Liver (tissue), 9 donors: Measurements from ENCODE around the gene SYNGR1. TPM values are rescaled to one million over a fixed set of nuclear protein-coding genes. Genes with fewer than 3 reads are reported as not detected.

ENCODE experiments used
- DNase-seq: peaks from one replicate; pipeline ENCODE4 v3.0.0-alpha.2; 2017; ENCODE audit warnings: low spot score
- H3K27ac ChIP-seq, 2 donors: one replicate each; pipeline ENCODE4 v1.7.0; 2013; ENCODE audit warnings: inconsistent platforms in 2 of 2, low read length in 2 of 2, control low read depth in 1 of 2, low read depth in 1 of 2, mild to moderate bottlenecking in 1 of 2
- H3K27me3 ChIP-seq, 4 donors: one replicate each; pipeline versions ENCODE4 v1.6.1 to v1.7.0; 2013; ENCODE audit warnings: low read length in 3 of 4, inconsistent platforms in 1 of 4, mild to moderate bottlenecking in 1 of 4, moderate library complexity in 1 of 4; ENCODE audit not compliant: control insufficient read depth in 4 of 4, insufficient read depth in 4 of 4
- H3K36me3 ChIP-seq, 4 donors: one replicate each; pipeline versions ENCODE4 v1.6.1 to v1.7.0; 2013; ENCODE audit warnings: low read length in 3 of 4, mild to moderate bottlenecking in 3 of 4, low read depth in 1 of 4, moderate library complexity in 1 of 4; ENCODE audit not compliant: control insufficient read depth in 4 of 4, insufficient read depth in 3 of 4
- H3K4me1 ChIP-seq, 4 donors: one replicate each; pipeline versions ENCODE4 v1.6.1 to v1.7.0; 2013; ENCODE audit warnings: low read length in 3 of 4, mild to moderate bottlenecking in 3 of 4, moderate library complexity in 1 of 4; ENCODE audit not compliant: control insufficient read depth in 4 of 4, insufficient read depth in 4 of 4
- H3K4me3 ChIP-seq, 3 donors: one replicate each; pipeline versions ENCODE4 v1.6.1 to v1.7.0; 2013; ENCODE audit warnings: low read length in 3 of 3, control low read depth in 1 of 3, low read depth in 1 of 3, mild to moderate bottlenecking in 1 of 3
- H3K9ac ChIP-seq, 2 donors: one replicate each; pipeline ENCODE4 v1.7.0; 2013; ENCODE audit warnings: low read length in 2 of 2, mild to moderate bottlenecking in 2 of 2, moderate library complexity in 2 of 2, control low read depth in 1 of 2, low read depth in 1 of 2
- H3K9me3 ChIP-seq, 4 donors: one replicate each; pipeline versions ENCODE4 v1.6.1 to v1.7.0; 2013; ENCODE audit warnings: low read length in 3 of 4; ENCODE audit not compliant: control insufficient read depth in 4 of 4
- EGR1 ChIP-seq, 2 donors: IDR thresholded peaks; 2 replicates each; pipeline ENCODE4 v1.6.1; 2016 to 2018; ENCODE audit warnings: antibody characterized with exemption in 2 of 2, low read depth in 2 of 2
- FOXA2 ChIP-seq: IDR thresholded peaks from 2 replicates; pipeline ENCODE4 v1.6.1; 2016; ENCODE audit warnings: antibody characterized with exemption
- GABPA ChIP-seq, 2 donors: IDR thresholded peaks in 1 of 2; conservative IDR thresholded peaks in 1 of 2; 2 replicates each; pipeline ENCODE4 v1.6.1; 2016; ENCODE audit warnings: antibody characterized with exemption in 2 of 2, mild to moderate bottlenecking in 1 of 2, moderate library complexity in 1 of 2
- HNF4A ChIP-seq, 2 donors: conservative IDR thresholded peaks; 2 replicates each; pipeline ENCODE4 v1.6.1; 2016; ENCODE audit warnings: antibody characterized with exemption in 2 of 2, mild to moderate bottlenecking in 2 of 2
- HNF4G ChIP-seq: IDR thresholded peaks from 2 replicates; pipeline ENCODE4 v1.6.1; 2016; ENCODE audit warnings: antibody characterized with exemption
- JUND ChIP-seq, 2 donors: IDR thresholded peaks; 2 replicates each; pipeline ENCODE4 v1.6.1; 2016; ENCODE audit warnings: antibody characterized with exemption in 2 of 2
- NR2F2 ChIP-seq: IDR thresholded peaks from 2 replicates; pipeline ENCODE4 v1.6.1; 2016; ENCODE audit warnings: antibody characterized with exemption
- RAD21 ChIP-seq, 2 donors: IDR thresholded peaks; 2 replicates each; pipeline ENCODE4 v1.6.1; 2016; ENCODE audit warnings: antibody characterized with exemption in 2 of 2, mild to moderate bottlenecking in 2 of 2
- RXRA ChIP-seq, 2 donors: IDR thresholded peaks; 2 replicates each; pipeline ENCODE4 v1.6.1; 2017 to 2018; ENCODE audit warnings: antibody characterized with exemption in 2 of 2, mild to moderate bottlenecking in 1 of 2
- SP1 ChIP-seq: IDR thresholded peaks from 2 replicates; pipeline ENCODE4 v1.6.1; 2018; ENCODE audit warnings: antibody characterized with exemption, mild to moderate bottlenecking
- TAF1 ChIP-seq: conservative IDR thresholded peaks from 2 replicates; pipeline ENCODE4 v1.6.1; 2016; ENCODE audit warnings: antibody characterized with exemption, mild to moderate bottlenecking
- YY1 ChIP-seq: IDR thresholded peaks from 2 replicates; pipeline ENCODE4 v1.6.1; 2016; ENCODE audit warnings: antibody characterized with exemption, mild to moderate bottlenecking
- WGBS: extraction: QIAGEN DNeasy Blood & Tissue Kit; methylation state at CpG from one replicate; pipeline ENCODE4 v1.1.7; 2013; 5-methylcytosine and 5-hydroxymethylcytosine counted together
- polyA plus RNA-seq, 2 donors: library from polyadenylated mRNA; stranded (reverse) in 1 of 2; unstranded in 1 of 2; fragments of 200-250 nt in 1 of 2; fragments of >200 nt in 1 of 2; fragmentation: Nextera tagmentation in 1 of 2; extraction: Ambion mirVana in 1 of 2; gene quantifications; one replicate each; pipeline versions ENCODE4 v1.2.1 to v1.2.3, GENCODE V29; 2013 to 2015
- total RNA-seq, 2 donors: library from RNA; depleted of rRNA; stranded (reverse); fragments of >200 nt; gene quantifications; one replicate each; pipeline ENCODE4 v1.2.3, GENCODE V29; 2014
- TF ChIP-seq, protein P1 (sequence below): IDR thresholded peaks from 2 replicates; pipeline ENCODE4 v1.6.1; 2016; ENCODE audit warnings: antibody characterized with exemption
- TF ChIP-seq, protein P2 (sequence below): fragments of 150-350 bp; IDR thresholded peaks from 2 replicates; pipeline ENCODE4 v1.5.1; 2017; ENCODE audit warnings: improper control_type of control experiment, low read depth, low read length; ENCODE audit not compliant: missing input control
- TF ChIP-seq, protein P3 (sequence below): IDR thresholded peaks from 2 replicates; pipeline ENCODE4 v1.6.1; 2016; ENCODE audit warnings: antibody characterized with exemption
- donor health status: healthy.
- donor health status: healthy.
- donor health status: healthy.
- donor health status: healthy.
- donor health status: healthy.

SYNGR1 gene
- total and polyA plus RNA-seq, 4 donors, result 1.8 to 21.9 (median 5.2) TPM

DNA sequence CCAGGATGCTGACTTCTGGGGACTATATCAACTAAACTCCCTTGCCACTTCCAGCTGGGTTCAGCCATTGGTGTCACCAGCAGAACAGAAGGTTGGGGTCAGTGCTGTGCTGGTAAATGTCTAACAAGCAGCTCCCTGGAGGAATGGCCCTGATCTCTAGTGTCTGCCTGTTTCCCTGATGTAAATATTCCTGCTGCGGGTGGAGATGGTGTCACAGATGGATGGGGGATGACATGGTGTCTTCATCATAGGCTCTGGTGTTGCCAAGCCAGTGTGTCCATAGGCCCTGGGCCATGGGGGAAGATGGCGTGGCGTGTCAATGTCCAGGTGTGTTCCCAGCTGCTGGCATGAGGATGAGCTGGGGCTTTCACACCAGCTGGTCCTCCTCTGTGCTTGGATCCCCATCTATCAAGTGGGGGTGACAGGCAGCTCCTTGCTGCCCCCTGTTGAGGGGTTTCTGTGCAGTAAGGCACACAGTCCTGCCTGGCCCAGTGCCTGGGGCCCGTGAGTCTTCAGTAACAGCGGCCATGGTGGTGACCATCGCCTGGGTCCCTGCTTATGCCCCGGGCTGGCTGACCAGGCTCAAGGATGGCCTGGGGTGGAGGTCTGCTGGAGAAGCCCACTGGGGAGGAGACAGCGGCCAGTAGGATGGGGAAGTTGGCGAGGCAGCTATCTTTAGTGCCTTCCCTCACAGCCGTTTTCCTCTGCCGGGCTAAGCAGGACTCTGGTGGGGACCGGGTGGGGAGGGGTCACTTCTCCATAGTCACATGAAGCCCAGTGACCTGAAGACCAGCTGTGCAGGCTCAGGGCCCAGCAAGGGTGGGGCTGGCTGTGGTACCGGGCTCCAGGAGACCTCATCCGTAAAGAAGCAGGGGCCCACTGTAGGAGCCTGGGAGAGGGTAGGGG is 43.1 kb upstream of the SYNGR1 start:
- Histone ChIP-seq H3K36me3 (peaks cover 0 to 2% (median 1%) of the 10 kb centered on the region in 4 donors), H3K4me1 (peaks cover 11 to 44% (median 23%) of the 10 kb centered on the region in 4 donors), H3K9ac (no peak overlapping the region), H3K4me3 (no peak overlapping the region), H3K9me3 (no peaks in the 10 kb centered on the region), H3K27me3 (no peaks in the 10 kb centered on the region), H3K27ac (no peak overlapping the region)
- TF ChIP-seq NR2F2, result peak; percentile 70
- peak in 1 of 2 donors; percentile 17 for TF ChIP-seq RXRA (IDR thresholded peaks at IDR 0.05)
- TF ChIP-seq, protein P1, sequence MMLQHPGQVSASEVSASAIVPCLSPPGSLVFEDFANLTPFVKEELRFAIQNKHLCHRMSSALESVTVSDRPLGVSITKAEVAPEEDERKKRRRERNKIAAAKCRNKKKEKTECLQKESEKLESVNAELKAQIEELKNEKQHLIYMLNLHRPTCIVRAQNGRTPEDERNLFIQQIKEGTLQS, result no peak
- TF ChIP-seq, protein P2, sequence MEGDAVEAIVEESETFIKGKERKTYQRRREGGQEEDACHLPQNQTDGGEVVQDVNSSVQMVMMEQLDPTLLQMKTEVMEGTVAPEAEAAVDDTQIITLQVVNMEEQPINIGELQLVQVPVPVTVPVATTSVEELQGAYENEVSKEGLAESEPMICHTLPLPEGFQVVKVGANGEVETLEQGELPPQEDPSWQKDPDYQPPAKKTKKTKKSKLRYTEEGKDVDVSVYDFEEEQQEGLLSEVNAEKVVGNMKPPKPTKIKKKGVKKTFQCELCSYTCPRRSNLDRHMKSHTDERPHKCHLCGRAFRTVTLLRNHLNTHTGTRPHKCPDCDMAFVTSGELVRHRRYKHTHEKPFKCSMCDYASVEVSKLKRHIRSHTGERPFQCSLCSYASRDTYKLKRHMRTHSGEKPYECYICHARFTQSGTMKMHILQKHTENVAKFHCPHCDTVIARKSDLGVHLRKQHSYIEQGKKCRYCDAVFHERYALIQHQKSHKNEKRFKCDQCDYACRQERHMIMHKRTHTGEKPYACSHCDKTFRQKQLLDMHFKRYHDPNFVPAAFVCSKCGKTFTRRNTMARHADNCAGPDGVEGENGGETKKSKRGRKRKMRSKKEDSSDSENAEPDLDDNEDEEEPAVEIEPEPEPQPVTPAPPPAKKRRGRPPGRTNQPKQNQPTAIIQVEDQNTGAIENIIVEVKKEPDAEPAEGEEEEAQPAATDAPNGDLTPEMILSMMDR, result peak; percentile 22
- peak; percentile 40 to 63 for TF ChIP-seq RAD21 (IDR thresholded peaks at IDR 0.05)
- TF ChIP-seq SP1, result peak; percentile 21
- no peak for TF ChIP-seq YY1
- no peak for TF ChIP-seq HNF4G
- no peak for TF ChIP-seq GABPA (IDR thresholded peaks at IDR 0.05 in 1 of 2, conservative IDR thresholded peaks at IDR 0.05 in 1 of 2)
- DNase-seq, result no peak
- 79% methylated on average over 14 of the region's 14 CpGs for WGBS

DNA sequence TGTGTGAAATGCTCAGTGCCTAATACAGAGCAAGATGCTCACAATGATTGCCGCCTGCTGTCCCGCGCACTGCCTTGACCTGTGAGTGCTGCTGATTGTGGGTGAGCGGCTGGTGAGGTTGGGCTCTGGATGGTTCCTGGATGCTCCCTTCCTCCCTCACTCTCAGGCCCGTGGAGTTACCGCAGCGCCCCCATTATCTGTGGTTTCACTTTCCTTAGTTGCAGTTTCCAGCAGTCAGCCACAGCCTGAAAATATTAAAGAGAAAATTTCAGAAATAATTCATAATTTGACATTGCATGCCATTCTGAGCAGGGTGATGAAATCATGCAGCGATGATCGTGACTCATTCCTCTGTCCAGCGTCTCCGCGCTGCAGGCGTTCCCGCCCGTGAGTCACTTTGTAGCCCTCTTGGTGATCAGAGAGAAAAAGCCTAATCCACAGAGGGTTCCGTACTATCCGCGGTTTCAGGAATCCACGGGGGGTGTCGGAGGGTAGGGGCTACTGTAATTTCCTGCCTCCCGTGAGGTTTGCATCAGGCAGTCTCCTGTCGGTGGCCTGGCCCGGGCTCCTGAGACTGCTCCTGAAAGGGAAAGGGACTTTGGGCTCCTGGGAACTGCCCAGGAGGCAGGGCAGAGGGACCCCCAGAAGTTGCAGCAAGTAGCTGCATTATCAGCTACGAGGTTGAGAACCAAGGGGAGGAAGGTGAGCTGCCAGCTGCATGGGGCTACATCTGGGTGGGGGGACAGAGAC is 41.0 kb upstream of the SYNGR1 start:
- H3K9me3 ChIP-seq, result no peaks in the 10 kb centered on the region
- H3K9ac ChIP-seq, result no peak overlapping the region

DNA sequence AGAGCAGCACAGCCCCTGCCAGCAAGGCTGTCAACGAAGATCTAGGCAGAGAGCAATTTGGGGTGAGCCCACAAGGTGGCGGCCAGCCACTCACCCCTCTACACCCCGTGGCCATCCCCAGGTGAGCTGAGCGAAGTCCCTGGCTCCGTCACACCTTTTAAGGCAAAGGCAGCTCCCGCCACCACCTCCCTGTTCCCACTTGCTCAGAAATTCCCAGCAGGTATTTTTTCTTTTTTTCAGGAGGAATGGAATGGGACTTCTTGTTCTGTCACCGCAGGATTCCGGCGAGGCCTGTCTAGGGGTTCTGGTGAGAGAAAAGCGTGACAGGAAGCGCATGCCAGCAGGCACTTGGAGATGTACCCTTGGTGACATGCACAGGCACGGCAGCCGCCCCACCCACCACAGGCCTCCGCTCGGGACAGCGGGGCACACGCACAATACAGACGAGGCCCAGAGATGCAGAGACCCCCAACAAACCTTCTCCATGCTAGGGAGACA is 40.4 kb upstream of the SYNGR1 start:
- Histone ChIP-seq H3K4me1 (peaks cover 2 to 40% (median 20%) of the 10 kb centered on the region in 4 donors), H3K9me3 (no peaks in the 10 kb centered on the region), H3K27ac (peak overlapping the region; percentile 45 to 52), H3K4me3 (no peak overlapping the region), H3K9ac (no peak overlapping the region), H3K36me3 (peaks cover 17 to 29% (median 23%) of the 10 kb centered on the region in 4 donors), H3K27me3 (no peaks in the 10 kb centered on the region)
- WGBS, result 89% methylated on average over 18 of the region's 18 CpGs
- no peak for DNase-seq
- no peak for TF ChIP-seq NR2F2
- TF ChIP-seq HNF4A (conservative IDR thresholded peaks at IDR 0.05), result no peak
- TF ChIP-seq TAF1, result no peak
- no peak for TF ChIP-seq SP1
- no peak for TF ChIP-seq JUND (IDR thresholded peaks at IDR 0.05)
- TF ChIP-seq, protein P2, result no peak
- TF ChIP-seq EGR1 (IDR thresholded peaks at IDR 0.05; ENCODE audit: low read depth in 2 of 2), result no peak
- TF ChIP-seq, protein P3, sequence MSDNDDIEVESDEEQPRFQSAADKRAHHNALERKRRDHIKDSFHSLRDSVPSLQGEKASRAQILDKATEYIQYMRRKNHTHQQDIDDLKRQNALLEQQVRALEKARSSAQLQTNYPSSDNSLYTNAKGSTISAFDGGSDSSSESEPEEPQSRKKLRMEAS, result no peak
- TF ChIP-seq FOXA2, result no peak
- TF ChIP-seq HNF4G, result no peak
- TF ChIP-seq RAD21 (IDR thresholded peaks at IDR 0.05), result no peak
- no peak for TF ChIP-seq RXRA (IDR thresholded peaks at IDR 0.05)
- TF ChIP-seq YY1, result no peak

More for the DNA sequence above, 41.0 kb upstream of the SYNGR1 start:
- Histone ChIP-seq H3K27ac (peak overlapping the region; percentile 45 to 52), H3K27me3 (no peaks in the 10 kb centered on the region), H3K4me1 (peaks cover 6 to 40% (median 20%) of the 10 kb centered on the region in 4 donors), H3K4me3 (no peak overlapping the region), H3K36me3 (peaks cover 12 to 23% (median 17%) of the 10 kb centered on the region in 4 donors)
- 48% methylated on average over 24 of the region's 24 CpGs for WGBS
- peak; percentile 37 to 38 for TF ChIP-seq RAD21 (IDR thresholded peaks at IDR 0.05)
- no peak for TF ChIP-seq SP1
- TF ChIP-seq FOXA2, result no peak
- TF ChIP-seq JUND (IDR thresholded peaks at IDR 0.05), result peak; percentile 81 to 83
- no peak for TF ChIP-seq HNF4A (conservative IDR thresholded peaks at IDR 0.05)
- peak in 1 of 2 donors; percentile 2 for TF ChIP-seq EGR1 (IDR thresholded peaks at IDR 0.05; ENCODE audit: low read depth in 2 of 2)
- TF ChIP-seq, protein P1, result peak; percentile 52
- DNase-seq, result no peak
